IMR-90 (cell line): Measurements from ENCODE around the gene PTPRF. TPM values are rescaled to one million over a fixed set of nuclear protein-coding genes. Genes with fewer than 3 reads are reported as not detected.

Experiments
- ATAC-seq: fragments of 200-7000 bp; cut with Tn5 transposase; 2 replicates; pipeline ENCODE4 v1.9.1; 2020; ENCODE audit warnings: low read depth, mild to moderate bottlenecking, moderate library complexity
- BruUV-seq: library from RNA; stranded (reverse); fragments of 400-500 nt; replicated peaks from 2 replicates; lab custom pipeline; 2021; lab: Mats Ljungman, UMichigan
- CTCF ChIA-PET: fragments of 300-600 bp; formaldehyde crosslinking; extraction: SDS; loops from one replicate; lab custom pipeline; 2021; ENCODE audit warnings: antibody characterized with exemption; lab: Yijun Ruan, JAX
- POLR2A ChIA-PET: fragments of 300-600 bp; sonication (Branson Sonifier 250); formaldehyde crosslinking; loops from one replicate; lab custom pipeline; 2022; ENCODE audit warnings: antibody characterized with exemption; ENCODE audit not compliant: unreplicated experiment; lab: Charles Lee
- DNase-seq: peaks from one replicate; pipeline ENCODE4 v3.0.0; 2013
- H2AFZ ChIP-seq: replicated peaks from 2 replicates; pipeline ENCODE3; 2013; ENCODE audit warnings: low read length, mild to moderate bottlenecking; ENCODE audit not compliant: poor library complexity
- H2AK5ac ChIP-seq: 2 replicates; pipeline ENCODE4 v1.6.1; 2013; ENCODE audit warnings: low read depth, low read length, inconsistent platforms
- H2AK9ac ChIP-seq: replicated peaks from 2 replicates; pipeline ENCODE3; 2013; ENCODE audit warnings: mild to moderate bottlenecking, low read depth, low read length, moderate library complexity; ENCODE audit not compliant: poor library complexity
- H2BK120ac ChIP-seq: 2 replicates; pipeline ENCODE4 v1.6.1; 2013; ENCODE audit warnings: low read depth, low read length, inconsistent platforms
- H2BK15ac ChIP-seq: 3 replicates; pipeline ENCODE4 v1.6.1; 2013; ENCODE audit warnings: low read depth, low read length, inconsistent platforms
- H2BK20ac ChIP-seq: 2 replicates; pipeline ENCODE4 v1.6.1; 2013; ENCODE audit warnings: low read depth, mild to moderate bottlenecking, inconsistent platforms, low read length, moderate library complexity
- H2BK5ac ChIP-seq: 2 replicates; pipeline ENCODE4 v1.6.1; 2013; ENCODE audit warnings: mild to moderate bottlenecking, low read depth, low read length, inconsistent platforms; ENCODE audit not compliant: poor library complexity, severe bottlenecking
- H3K14ac ChIP-seq: replicated peaks from 2 replicates; pipeline ENCODE4 v1.6.1; 2013; ENCODE audit warnings: low read depth, low read length, inconsistent platforms
- H3K18ac ChIP-seq: 2 replicates; pipeline ENCODE4 v1.6.1; 2013; ENCODE audit warnings: low read depth, low read length, control low read depth
- H3K23ac ChIP-seq: 2 replicates; pipeline ENCODE4 v1.6.1; 2013; ENCODE audit warnings: low read depth, low read length, inconsistent platforms
- H3K27ac ChIP-seq: 2 replicates; pipeline ENCODE4 v1.5.1; 2013; ENCODE audit warnings: mild to moderate bottlenecking, control low read depth, low read length; ENCODE audit not compliant: insufficient read depth
- H3K27me3 ChIP-seq: 2 replicates; pipeline ENCODE4 v1.6.1; 2013; ENCODE audit warnings: low read length; ENCODE audit not compliant: control insufficient read depth, insufficient read depth
- H3K36me3 ChIP-seq: 2 replicates; pipeline ENCODE4 v1.6.1; 2013; ENCODE audit warnings: low read length, mixed read lengths; ENCODE audit not compliant: control insufficient read depth, insufficient read depth
- H3K4ac ChIP-seq: 2 replicates; pipeline ENCODE4 v1.6.1; 2013; ENCODE audit warnings: low read depth, low read length, inconsistent platforms
- H3K4me1 ChIP-seq: 2 replicates; pipeline ENCODE4 v1.6.1; 2013; ENCODE audit warnings: low read length, mixed read lengths; ENCODE audit not compliant: control insufficient read depth, insufficient read depth
- H3K4me2 ChIP-seq: 2 replicates; pipeline ENCODE4 v1.6.1; 2013; ENCODE audit warnings: low read depth, mild to moderate bottlenecking, control low read depth, low read length, moderate library complexity
- H3K4me3 ChIP-seq: 2 replicates; pipeline ENCODE4 v1.5.1; 2013; ENCODE audit warnings: low read depth, mild to moderate bottlenecking, control low read depth, low read length, moderate library complexity; ENCODE audit not compliant: insufficient read depth
- H3K56ac ChIP-seq: 2 replicates; pipeline ENCODE4 v1.6.1; 2013; ENCODE audit warnings: low read length, inconsistent platforms; ENCODE audit not compliant: insufficient read depth; ENCODE audit errors: extremely low read depth
- H3K79me1 ChIP-seq, 2 experiments: 2 replicates each; pipeline ENCODE4 v1.6.1; 2013; ENCODE audit warnings: low read length in 2 of 2, inconsistent platforms in 1 of 2, low read depth in 1 of 2
- H3K9ac ChIP-seq: 2 replicates; pipeline ENCODE4 v1.6.1; 2013; ENCODE audit warnings: low read depth, low read length, control low read depth
- H3K9me1 ChIP-seq: 2 replicates; pipeline ENCODE4 v1.6.1; 2013; ENCODE audit warnings: low read length, inconsistent platforms; ENCODE audit not compliant: insufficient read depth
- H3K9me3 ChIP-seq: 2 replicates; pipeline ENCODE4 v1.6.1; 2013; ENCODE audit warnings: low read length; ENCODE audit not compliant: control insufficient read depth, insufficient read depth
- H4K20me1 ChIP-seq: 2 replicates; pipeline ENCODE4 v1.6.1; 2013; ENCODE audit warnings: low read length, inconsistent platforms; ENCODE audit not compliant: insufficient read depth
- H4K5ac ChIP-seq: 2 replicates; pipeline ENCODE4 v1.6.1; 2013; ENCODE audit warnings: mild to moderate bottlenecking, low read depth, low read length, control low read depth
- H4K8ac ChIP-seq, 2 experiments: 2 replicates each; pipeline ENCODE4 v1.6.1; 2013; ENCODE audit warnings: low read depth in 2 of 2, low read length in 2 of 2, control low read depth in 1 of 2, inconsistent platforms in 1 of 2
- H4K91ac ChIP-seq: 2 replicates; pipeline ENCODE4 v1.6.1; 2013; ENCODE audit warnings: low read depth, low read length, inconsistent platforms; ENCODE audit not compliant: insufficient read depth
- CTCF ChIP-seq: conservative IDR thresholded peaks from 2 replicates; pipeline ENCODE4 v1.5.1; 2012; ENCODE audit warnings: mild to moderate bottlenecking, low read depth, low read length, improper control_type of control experiment
- MXI1 ChIP-seq: IDR thresholded peaks from 2 replicates; pipeline ENCODE4 v1.6.1; 2012; ENCODE audit warnings: low read depth, mild to moderate bottlenecking, low read length, moderate library complexity, borderline replicate concordance
- RAD21 ChIP-seq: IDR thresholded peaks from 2 replicates; pipeline ENCODE4 v1.6.1; 2012; ENCODE audit warnings: low read length, improper control_type of control experiment
- RFX5 ChIP-seq: IDR thresholded peaks from 2 replicates; pipeline ENCODE4 v1.8.0; 2012; ENCODE audit warnings: low read depth, mild to moderate bottlenecking, low read length, moderate library complexity
- SMC3 ChIP-seq: fragments of 150-350 bp; IDR thresholded peaks from 2 replicates; pipeline ENCODE4 v1.6.1; 2016; ENCODE audit warnings: low read depth, mild to moderate bottlenecking, antibody characterized with exemption, low read length, moderate library complexity
- USF2 ChIP-seq: fragments of 150-350 bp; IDR thresholded peaks from 2 replicates; pipeline ENCODE4 v1.6.1; 2017; ENCODE audit warnings: mild to moderate bottlenecking, antibody characterized with exemption, low read length, low read depth
- WGBS, 2 experiments: methylation state at CpG; one replicate each; pipeline versions ENCODE4 v1.1.5 to v1.1.7; 2013; ENCODE audit warnings: missing lambda C conversion rate in 2 of 2; ENCODE audit not compliant: insufficient read length in 1 of 2; ENCODE audit errors: extremely low coverage in 2 of 2; 5-methylcytosine and 5-hydroxymethylcytosine counted together
- dilution Hi-C: fragments of 300-500 bp; cut with HindIII; formaldehyde crosslinking; loops from one replicate; pipeline ENCODE4 v1.14.3; 2018; ENCODE audit warnings: low sequenced_read_pairs; ENCODE audit not compliant: unreplicated experiment
- in situ Hi-C: fragments of 300-500 bp; cut with MboI; formaldehyde crosslinking; loops from 3 replicates; pipeline ENCODE4 v1.14.3; 2019; ENCODE audit warnings: low sequenced_read_pairs, inconsistent platforms, mixed read lengths
- intact Hi-C: fragments of 100-400 bp; cut with micrococcal nuclease; formaldehyde crosslinking; loops from 2 replicates; pipeline ENCODE4 v1.10.0; 2022
- polyA plus RNA-seq, 3 experiments: library from polyadenylated mRNA; depleted of rRNA; stranded (reverse); fragments of >200 nt; gene quantifications; 2 replicates each; pipeline ENCODE4 v1.2.3, GENCODE V29; 2012; ENCODE audit warnings: low replicate concordance in 1 of 3
- total RNA-seq: library from RNA; depleted of rRNA; stranded (reverse); fragments of >200 nt; gene quantifications from 2 replicates; pipeline ENCODE4 v1.2.3, GENCODE V29; 2012

PTPRF gene
- total and polyA plus RNA-seq, 2 of the 4 experiments (the other 2 are of a cell fraction): 25.8 to 92.3 TPM

GRCh38 chr1:43529206-43529731, 1.4 kb upstream of the PTPRF start:
- H4K91ac ChIP-seq: no peak overlapping the region; the same call in 1 of the 2 replicates
- H3K79me1 ChIP-seq: peaks cover 13 to 39% of the 10 kb centered on the region in 2 experiments
- H4K20me1 ChIP-seq: peaks cover 17% of the 10 kb centered on the region
- ChIA-PET POLR2A (no interaction called here), CTCF (interaction anchor here (0.8 to 0.9 kb wide), 2 partner anchors 120 to 520 kb away, joined by 3 to 4 read pairs; no protein-coding TSS in a partner anchor)
- H3K23ac ChIP-seq: no peak overlapping the region
- WGBS, 2 experiments: 0% methylated on average over 1 of the region's 11 CpGs; no CpG with 5 or more reads in 1 of the 2 experiments
- in situ Hi-C loops (loop anchor here (25.0 kb wide), 1 partner anchor 433 kb away; the partner anchor contains the start of genes ATP6V0B and DPH2), intact Hi-C loops (loop anchor here (1.0 to 5.0 kb wide), 7 partner anchors 77 to 508 kb away; partner anchors contain the start of genes HYI, KDM4A and ST3GAL3), dilution Hi-C loops (no loop called here)
- H2AK5ac ChIP-seq: no peak overlapping the region
- no peak overlapping the region for H3K27ac ChIP-seq
- H3K9me1 ChIP-seq: peaks cover 15% of the 10 kb centered on the region
- H2BK20ac ChIP-seq: no peak overlapping the region
- TF ChIP-seq SMC3 (peak; percentile 86), MXI1 (peak; percentile 14; the same call in 1 of the 2 replicates), USF2 (peak; percentile 83), RAD21 (peak; percentile 93), CTCF (peak; percentile 96), RFX5 (no peak)
- DNase-seq: peak; percentile 90
- H2BK120ac ChIP-seq: peak overlapping the region; percentile 68; the same call in 1 of the 2 replicates
- peak overlapping the region; percentile 9 for H2AFZ ChIP-seq
- H3K14ac ChIP-seq: no peak overlapping the region
- H3K9me3 ChIP-seq: no peaks in the 10 kb centered on the region
- no peak overlapping the region for H4K5ac ChIP-seq
- peak; percentile 64 for ATAC-seq
- no peak overlapping the region for H3K4me3 ChIP-seq
- no peaks in the 10 kb centered on the region for H3K27me3 ChIP-seq
- H2AK9ac ChIP-seq: no peak overlapping the region
- no peak overlapping the region for H3K18ac ChIP-seq
- H3K56ac ChIP-seq: no peak overlapping the region
- no TSS peak for BruUV-seq
- no peak overlapping the region for H3K9ac ChIP-seq
- H3K4me2 ChIP-seq: no peak overlapping the region
- no peaks in the 10 kb centered on the region for H3K36me3 ChIP-seq
- peak overlapping the region in 1 of 2 experiments; percentile 20; a peak in 1 of 4 replicates for H4K8ac ChIP-seq
- 0 out of 2 replicates have a peak overlapping the region, but pooled peaks have one; percentile 0 for H3K4ac ChIP-seq
- H2BK5ac ChIP-seq: no peak overlapping the region
- peaks cover 8% of the 10 kb centered on the region for H3K4me1 ChIP-seq
- H2BK15ac ChIP-seq: no peak overlapping the region; the same call in 2 of the 3 replicates
